ENCODE data around the gene CATSPERE. TPM values are rescaled to one million over a fixed set of nuclear protein-coding genes. Genes with fewer than 3 reads are reported as not detected.

The CATSPERE gene
- total and polyA plus RNA-seq, 10 of the 15 experiments (the other 5 are each of a cell fraction or from before 2014, with no cell fraction given): 0.04 to 0.24 (median 0.17) TPM; not detected in 3

- TF ChIP-seq E2F8 (IDR thresholded peaks at IDR 0.05; ENCODE audit: low read depth, partially characterized antibody) (no peak), MYB (IDR thresholded peaks at IDR 0.05; ENCODE audit: borderline replicate concordance, low read depth, low read length) (no peak)
Measured at GRCh38 chr1:244583358-244583982, 122.4 kb downstream of the CATSPERE start (continued).

DNA sequence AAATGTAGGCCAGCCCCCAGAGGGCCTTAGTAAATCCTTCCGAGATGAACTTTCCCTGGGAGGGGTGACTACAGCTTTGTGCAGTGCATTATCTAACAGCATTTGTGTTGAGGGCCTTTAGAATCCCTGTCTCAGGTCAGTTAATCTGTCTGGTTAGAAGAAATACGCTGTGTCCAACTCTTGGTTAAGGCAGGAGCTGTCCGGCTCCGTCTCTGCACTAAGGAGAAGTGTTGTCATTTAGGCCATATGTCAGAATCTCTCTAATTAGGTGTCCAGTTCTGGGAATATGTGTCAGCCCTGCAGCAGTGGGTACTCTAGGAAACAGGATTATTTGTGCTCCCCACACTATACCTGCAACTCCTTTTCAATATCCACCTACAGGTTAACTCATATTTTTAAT lies 124.8 kb downstream of the CATSPERE start:
- Histone ChIP-seq H3K27ac (ENCODE audit: control insufficient read depth, insufficient read depth) (no peak overlapping the region), H3K4me1 (ENCODE audit: control insufficient read depth, insufficient read depth, low read length) (no peaks in the 10 kb centered on the region), H3K9ac (ENCODE audit: control insufficient read depth, insufficient read depth, low read length) (no peak overlapping the region), H3K36me3 (ENCODE audit: control insufficient read depth in 2 of 2, insufficient read depth in 2 of 2, low read length in 1 of 2) (no peaks in the 10 kb centered on the region), H3K79me2 (ENCODE audit: control insufficient read depth, insufficient read depth, low read length) (no peaks in the 10 kb centered on the region), H3K4me3 (no peak overlapping the region), H2AFZ (ENCODE audit: control insufficient read depth, low read depth, low read length) (no peak overlapping the region), H3K27me3 (replicated peaks in 1 of 2; ENCODE audit: control insufficient read depth in 2 of 2, insufficient read depth in 2 of 2, low read length in 1 of 2) (peaks cover 0 to 4% of the 10 kb centered on the region in 2 experiments; a peak in 1 of 4 replicates), H4K20me1 (ENCODE audit: control insufficient read depth, insufficient read depth) (no peaks in the 10 kb centered on the region), H3K9me3 (replicated peaks; ENCODE audit: control insufficient read depth, insufficient read depth, low read length) (peaks cover 4% of the 10 kb centered on the region; the same call in 2 of the 3 replicates), H3K4me2 (ENCODE audit: control insufficient read depth, insufficient read depth) (no peak overlapping the region)
- BruUV-seq (replicated peaks): no TSS peak
- ChIA-PET RAD21 (ENCODE audit: unreplicated experiment) (no interaction called here), CTCF (no interaction called here), POLR2A (no interaction called here), SMC1A (ENCODE audit: uncharacterized antibody, unreplicated experiment) (no interaction called here)
- intact Hi-C loops (cut with micrococcal nuclease; ENCODE audit: unreplicated experiment) (no loop called here), in situ Hi-C loops (cut with MboI) (no loop called here)
- ATAC-seq: no peak
- TF ChIP-seq ZNF274 (IDR thresholded peaks at IDR 0.05; ENCODE audit: insufficient read depth, insufficient read length): no peak
- no peak for DNase-seq (ENCODE audit: low read depth, low spot score)
- WGBS (ENCODE audit: insufficient coverage, insufficient replicate concordance, low lambda C conversion rate, missing lambda C conversion rate): 63% methylated on average over 4 of the region's 4 CpGs
- no peak for FAIRE-seq

Measured in GM12878 (cell line).